NCI-H446 (cell line): ENCODE results near the gene PDGFRB.

Experiments used
- DNase-seq, 2 experiments: peaks; one replicate each; lab custom pipeline; 2025; lab: John Stamatoyannopoulos, UW

The PDGFRB gene

DNA sequence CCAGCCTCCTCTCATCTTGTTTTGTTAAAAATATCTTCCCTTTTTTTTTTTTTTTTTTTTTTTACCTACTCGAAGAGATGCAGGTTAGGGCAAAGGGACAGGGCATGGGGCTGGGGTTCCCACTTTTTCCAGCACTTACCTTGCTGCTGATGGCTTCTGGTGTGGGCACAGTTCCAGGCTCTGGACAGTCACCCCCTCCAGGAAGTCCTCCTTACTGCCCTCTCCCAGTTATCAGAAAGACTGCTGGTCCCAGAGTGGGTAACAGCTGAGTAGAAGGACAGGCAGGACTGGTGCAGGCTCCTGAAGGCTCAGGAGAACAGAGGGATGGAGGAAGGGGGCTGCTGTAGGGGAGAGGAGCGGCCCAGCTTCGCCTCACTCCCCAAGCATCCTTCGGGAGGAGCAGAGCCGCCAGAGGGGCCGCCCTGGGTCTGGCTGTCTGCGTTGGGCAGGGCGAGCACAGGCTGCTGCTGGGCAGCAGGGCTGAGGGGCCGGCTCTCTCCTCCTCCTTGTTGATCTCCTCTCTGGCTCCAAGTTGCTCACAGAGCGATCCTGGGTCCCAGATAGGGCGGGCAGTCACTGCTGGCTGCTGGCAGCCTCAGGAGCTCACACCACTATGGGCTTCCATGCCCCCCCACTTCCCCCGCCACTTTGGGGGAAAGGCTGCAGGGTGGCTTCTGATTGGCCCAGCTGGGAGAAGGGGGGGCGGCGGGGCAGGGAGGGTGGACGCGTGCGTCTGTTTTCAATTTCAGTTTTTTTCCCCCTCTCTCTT lies at the start of gene PDGFRB:
Gene PDGFRB, minus strand, starts transcription at position 588 of the 769 bp plus-strand sequence. CDS start 18,798 bp downstream, outside the sequence.
- DNase-seq: no peak

DNA sequence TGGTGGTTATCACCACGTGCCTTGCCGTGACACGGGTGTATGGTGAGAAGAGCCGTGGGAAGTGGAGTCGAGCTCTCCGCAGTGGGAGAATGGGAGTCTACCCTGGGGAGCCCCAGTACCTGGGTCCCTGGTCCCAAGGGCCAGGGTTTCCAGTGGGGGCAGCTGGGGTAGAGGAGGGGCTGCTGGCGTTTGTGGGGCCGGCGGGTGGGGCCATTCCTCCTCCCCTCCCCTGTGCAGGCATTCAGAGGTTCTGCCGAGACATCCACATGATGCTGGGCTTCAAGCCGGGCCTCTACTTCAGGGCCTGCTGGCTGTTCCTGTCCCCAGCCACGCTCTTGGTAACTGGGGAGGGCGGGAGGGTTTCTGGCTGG lies 48.9 kb upstream of the PDGFRB start:
- no peak for DNase-seq

DNA sequence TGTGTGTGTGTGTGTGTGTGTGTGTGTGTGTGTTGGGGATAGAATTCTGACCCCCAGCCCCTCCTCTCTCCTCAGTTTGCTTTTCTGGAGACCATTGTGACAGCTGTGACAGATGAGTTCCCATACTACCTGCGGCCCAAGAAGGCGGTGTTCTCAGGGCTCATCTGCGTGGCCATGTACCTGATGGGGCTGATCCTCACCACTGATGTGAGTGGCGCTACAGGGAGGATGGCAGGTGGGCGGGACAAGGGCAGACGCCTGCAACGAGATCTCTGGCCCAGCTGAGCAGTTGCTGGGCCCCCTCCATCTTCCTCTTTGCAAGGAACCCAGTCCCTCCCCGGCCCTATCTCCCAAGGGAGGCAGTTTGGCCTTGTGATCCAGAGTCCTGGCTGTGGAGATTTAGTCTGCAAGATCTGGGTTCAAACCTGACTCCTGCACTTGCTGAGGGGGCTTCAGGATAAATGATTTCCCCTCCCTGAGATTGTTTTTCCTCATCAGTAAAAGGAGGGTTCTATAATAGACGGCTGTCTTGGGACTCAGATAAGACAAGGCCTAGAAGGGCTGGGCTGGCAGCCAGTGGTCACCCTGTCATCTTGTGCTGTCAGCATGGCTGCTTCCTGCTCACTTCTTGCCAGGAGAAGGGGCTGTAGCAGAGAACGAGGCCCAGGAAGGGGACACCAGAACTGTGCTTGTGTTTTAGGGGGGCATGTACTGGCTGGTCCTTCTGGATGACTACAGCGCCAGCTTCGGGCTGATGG lies 48.4 kb upstream of the PDGFRB start:
- no peak for DNase-seq

DNA sequence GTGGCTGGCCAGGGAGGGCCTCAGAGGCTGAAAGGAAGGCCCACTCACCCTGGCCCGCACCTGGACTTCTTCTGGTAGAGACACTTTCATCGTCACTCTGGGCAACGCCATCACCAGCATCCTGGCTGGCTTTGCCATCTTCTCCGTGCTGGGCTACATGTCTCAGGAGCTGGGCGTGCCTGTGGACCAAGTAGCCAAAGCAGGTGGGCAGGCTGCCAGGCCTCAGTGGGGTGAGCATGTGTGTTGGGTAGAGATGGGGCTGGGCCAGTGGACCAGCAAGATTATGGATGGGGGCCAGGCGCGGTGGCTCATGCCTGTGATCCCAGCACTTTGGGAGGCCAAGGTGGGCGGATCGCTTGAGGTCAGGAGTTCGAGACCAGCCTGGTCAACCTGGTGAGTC lies 46.9 kb upstream of the PDGFRB start:
- DNase-seq: no peak

DNA sequence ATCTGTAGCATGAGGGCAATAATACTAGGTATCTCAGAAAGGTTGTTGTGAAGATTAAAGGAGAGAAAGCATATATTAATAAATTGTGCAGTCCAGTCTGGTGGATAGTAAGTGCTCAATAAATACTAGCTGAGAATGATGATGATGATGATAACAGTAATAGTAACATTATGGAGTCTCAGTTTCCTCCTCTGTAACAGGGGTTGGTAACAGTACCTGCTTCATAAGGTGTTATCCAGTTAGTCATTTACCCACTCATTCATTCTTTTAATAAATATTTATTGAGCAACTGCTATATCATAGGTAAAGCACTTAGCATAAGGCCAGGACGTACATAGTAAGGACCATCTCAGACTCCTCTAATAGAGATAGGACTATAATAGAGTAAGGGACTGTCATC lies 41.8 kb upstream of the PDGFRB start:
- DNase-seq: no peak

DNA sequence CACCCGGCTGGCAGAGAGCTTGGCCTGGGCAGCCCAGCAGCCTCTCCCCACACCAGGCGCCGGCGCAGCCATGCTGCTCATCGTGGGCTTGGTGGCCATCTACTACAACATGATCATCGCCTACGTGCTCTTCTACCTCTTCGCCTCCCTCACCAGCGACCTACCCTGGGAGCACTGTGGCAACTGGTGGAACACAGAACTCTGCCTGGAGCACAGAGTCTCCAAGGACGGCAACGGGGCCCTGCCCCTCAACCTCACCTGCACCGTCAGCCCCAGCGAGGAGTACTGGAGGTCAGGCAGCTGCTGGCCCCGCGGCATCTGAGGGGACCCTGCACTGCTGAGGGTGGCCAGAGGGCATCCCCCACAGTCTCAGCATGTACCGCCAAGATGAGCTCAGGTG lies 41.3 kb upstream of the PDGFRB start:
- DNase-seq: no peak

DNA sequence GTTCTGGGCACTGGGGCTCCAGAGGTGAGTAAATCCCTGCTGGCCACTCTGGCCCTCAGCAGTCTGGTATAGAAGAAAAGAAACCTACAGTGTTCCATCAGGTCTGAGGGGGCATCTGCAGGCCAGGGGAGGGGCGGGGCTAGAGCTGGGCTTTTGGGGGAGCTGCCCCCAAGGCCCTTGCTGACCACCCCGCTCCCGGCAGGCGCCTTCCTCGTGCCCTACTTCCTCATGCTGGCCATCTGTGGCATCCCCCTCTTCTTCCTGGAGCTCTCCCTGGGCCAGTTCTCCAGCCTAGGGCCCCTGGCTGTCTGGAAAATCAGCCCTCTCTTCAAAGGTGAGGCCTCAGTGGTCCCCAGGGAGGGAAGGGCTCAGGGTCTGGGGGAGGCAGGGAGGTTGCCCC lies 40.9 kb upstream of the PDGFRB start:
- no peak for DNase-seq

DNA sequence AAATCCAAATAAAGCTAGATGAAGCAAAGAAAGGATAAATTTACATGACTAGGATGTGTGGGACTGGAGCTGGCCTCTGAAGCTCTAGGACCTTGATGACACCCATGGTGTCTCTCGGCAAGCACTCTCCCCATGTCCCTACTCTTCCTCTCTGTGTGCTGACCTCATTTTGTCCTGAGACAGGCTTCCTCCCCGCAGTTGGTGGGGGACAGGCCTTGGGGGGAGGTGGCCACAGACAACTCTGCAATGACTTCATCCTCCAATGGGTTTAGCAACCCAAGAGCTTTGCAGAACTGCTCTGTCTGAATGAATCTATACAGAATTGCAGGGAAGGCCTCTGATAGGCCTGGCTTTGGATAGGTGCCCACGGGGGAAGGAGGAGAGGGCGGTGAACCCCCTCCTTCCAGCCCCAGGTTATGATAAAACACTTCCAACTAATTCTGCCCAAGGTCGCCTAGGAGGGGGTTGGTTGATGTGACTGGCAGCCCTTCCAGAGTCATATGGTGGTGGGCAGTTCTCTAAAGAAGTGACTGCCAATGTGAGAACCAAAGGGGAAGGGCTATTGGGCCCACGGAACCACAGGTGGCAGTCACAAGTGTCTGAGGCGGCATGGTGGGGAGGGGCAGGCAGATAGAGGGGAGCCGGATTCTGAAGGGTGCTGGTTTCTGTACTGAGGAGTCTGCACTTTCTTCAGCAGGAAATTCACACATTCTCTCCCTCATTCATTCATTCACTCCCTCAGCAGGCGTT lies 40.3 kb upstream of the PDGFRB start:
- no peak for DNase-seq

DNA sequence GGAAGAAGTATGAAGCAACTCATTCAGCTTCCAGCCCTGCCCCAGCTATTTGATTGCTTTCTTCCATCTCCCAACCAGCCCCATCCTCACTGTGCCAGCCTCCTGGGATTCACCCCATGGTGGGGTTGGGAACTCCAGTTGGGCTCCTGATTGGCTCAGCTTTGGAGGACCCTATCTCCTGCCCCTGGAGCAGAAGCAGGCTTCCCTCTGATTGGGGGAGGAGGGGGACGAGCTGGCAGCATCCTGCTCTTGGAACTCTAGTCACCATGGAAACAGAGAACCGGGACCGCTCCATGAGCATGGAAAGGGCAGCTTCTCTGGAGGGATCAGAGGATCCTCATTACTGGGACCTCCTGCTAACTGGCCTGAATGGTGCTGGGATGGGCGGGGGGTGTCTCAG lies 36.8 kb upstream of the PDGFRB start:
- no peak for DNase-seq

DNA sequence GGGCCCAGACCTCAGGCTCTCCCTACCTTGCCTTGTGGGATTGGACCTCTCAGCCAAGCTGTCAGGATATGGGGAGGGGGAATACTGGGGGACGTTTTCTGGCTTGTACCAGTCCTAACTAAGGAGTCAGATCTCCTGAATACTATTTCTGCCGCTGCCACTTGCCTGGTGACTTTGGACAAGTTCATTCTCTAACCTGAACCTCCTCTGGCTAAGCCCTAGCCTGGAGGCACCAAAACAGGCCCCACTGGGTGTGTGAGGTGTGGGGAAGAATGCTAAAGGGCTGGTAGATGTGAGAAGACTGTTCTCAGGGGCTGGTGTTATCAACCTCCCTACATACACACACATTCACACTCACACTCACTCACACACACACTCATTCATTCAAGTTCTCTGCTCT lies 35.3 kb upstream of the PDGFRB start:
- no peak for DNase-seq

DNA sequence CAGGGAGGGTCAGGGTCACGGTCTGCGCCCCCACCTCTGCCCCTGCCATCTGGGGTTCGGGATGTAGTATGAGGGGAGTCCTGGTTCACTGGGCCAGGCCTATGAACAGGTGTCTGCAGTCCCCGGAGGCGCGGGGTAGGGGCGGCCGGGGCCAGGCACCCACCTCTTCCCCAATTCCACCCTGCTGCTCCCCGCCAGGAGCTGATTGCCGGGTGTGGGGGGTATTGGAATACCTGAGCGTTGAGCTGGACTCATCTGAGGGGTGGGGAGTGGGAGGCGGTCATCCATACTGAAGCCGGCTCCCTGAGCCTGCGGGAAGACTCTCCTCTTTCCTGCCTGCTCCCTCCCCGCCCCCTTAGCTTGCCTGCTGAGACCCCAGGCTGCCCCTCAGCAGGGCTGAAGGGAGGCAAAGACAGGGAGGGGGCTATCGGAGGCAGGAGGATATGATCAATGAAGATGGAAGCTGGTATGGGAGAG lies 34.9 kb upstream of the PDGFRB start:
- DNase-seq: no peak

DNA sequence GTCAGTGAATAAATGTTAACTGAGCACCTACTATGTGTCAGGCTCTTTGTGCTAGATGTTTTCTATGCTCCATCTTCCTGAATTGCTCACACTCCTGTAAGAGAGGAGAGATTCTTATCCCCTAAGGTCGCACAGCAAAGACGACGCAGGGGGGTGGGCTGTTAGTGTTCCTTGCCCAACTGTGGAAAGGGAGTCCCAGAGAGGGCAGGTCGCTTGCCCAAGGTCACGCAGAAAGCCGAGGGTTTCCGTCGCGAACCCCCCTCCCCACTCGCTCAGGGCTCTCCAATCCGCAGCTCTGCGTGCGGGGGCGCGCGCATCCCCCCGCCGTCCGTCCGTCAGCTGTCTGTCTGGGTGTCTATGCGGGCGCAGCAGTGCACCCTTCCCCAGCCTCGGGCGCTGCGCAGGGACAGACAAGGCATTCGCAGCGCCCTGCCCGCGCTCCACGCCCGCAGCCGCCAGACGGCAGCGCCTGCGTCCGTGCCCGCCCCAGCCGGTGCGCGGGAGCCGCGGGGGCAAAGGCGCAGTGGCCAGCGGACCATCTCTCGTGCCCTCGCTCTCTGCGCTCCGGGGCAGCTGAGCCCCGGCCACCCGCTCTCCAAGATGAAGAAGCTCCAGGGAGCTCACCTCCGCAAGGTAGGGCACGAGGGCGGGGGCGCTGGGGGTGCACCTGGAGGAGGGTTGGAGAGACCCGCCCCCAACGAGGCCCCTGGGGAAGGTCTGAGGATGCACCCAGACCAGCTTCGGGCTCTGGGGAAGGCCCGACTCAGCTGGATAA lies 34.3 kb upstream of the PDGFRB start, which contains the start of gene SLC6A7:
Gene SLC6A7, plus strand, starts transcription at position 335 of the 775 bp plus-strand sequence. Its CDS starts 266 bp downstream, at position 601.
- no peak for DNase-seq

DNA sequence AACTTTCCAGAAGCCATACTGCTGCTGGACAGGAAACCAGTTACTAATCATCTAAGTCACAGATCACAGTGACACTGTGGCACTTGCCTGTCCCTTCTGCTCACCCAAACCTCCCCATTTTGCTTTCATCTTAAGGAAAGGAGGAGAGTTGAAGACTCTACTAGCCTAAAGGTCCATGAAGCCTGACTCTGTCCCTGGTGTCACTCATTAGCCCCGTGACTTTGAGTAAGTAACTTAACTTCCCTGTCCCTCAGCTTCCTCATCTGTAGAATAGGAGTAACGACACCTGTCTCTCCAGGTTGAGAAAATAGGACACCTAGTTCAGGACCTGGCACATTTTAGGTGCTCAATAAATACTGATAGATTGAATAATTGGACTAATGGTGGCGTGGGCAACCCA lies 33.7 kb upstream of the PDGFRB start:
- no peak for DNase-seq

DNA sequence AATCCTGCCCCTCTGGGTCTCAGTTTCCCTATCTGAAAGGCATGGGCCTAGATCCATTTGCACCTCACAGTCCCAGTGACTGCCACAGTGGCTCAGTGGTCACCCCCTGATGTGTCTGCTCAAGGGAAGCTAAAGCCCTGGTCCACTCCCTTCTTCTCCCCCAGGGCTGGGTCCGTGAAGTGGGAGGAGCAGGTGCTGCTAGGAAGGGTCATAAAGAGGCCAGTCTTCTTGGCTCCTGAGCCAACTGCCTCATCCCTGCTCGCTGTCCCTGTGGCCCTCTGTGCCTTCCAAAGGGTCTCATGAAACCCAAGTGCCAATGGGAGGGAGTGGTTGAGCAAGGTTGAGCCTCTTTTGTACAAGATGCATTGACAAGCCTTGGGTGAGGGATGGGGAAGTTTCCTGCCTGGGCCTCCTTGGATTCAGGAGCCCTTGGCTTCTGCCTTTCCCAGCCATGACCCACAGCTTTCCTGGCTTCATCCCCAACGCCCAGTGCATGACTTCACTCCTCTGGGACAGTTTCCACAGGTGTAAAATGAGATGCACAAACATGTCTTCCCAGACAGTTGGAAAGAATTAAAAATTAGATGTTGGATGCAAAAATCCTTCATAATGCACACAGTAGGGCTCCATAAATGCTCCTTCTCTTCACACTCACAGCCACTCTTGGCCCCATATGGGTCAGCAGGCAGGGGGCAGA lies 32.6 kb upstream of the PDGFRB start:
- DNase-seq: no peak

DNA sequence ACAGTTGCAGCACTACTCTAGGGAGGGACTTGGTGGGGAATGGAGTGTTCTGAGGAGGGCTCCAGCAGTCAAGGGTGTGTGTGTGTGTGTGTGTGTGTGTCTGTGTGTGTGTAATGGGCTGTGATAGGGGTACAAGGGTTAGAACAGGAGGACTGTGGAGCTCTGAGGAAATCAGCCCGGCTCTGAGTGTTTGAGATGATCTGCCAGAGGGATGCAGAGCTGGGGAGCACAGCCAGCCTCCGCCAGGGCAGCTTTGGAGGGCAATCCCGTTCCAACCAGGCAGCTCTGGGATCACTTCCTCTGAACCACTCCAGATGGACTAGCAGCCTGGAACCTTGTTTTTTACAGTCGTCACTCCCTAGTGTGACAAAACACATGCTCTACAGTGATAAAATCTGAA lies 31.3 kb upstream of the PDGFRB start:
- DNase-seq: no peak

DNA sequence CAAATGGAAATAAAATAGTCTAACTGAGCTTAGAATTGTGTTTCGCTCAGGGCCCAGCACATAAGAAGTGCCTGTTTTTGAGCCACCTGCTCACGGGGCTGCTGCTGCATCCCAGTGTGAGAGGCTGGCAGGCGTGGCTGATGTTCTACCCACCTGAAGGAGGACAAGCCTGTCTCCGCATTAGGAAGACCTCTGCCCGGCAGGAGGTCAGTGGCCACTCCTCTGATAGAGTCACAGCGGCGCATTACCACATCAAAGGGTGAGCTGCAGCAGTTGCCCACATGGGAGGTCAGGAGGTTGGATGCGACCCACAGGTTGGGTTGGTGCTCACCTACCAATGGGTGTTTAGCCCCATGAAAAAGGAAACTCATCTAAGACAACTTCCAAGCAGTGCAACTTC lies 30.5 kb upstream of the PDGFRB start:
- no peak for DNase-seq

DNA sequence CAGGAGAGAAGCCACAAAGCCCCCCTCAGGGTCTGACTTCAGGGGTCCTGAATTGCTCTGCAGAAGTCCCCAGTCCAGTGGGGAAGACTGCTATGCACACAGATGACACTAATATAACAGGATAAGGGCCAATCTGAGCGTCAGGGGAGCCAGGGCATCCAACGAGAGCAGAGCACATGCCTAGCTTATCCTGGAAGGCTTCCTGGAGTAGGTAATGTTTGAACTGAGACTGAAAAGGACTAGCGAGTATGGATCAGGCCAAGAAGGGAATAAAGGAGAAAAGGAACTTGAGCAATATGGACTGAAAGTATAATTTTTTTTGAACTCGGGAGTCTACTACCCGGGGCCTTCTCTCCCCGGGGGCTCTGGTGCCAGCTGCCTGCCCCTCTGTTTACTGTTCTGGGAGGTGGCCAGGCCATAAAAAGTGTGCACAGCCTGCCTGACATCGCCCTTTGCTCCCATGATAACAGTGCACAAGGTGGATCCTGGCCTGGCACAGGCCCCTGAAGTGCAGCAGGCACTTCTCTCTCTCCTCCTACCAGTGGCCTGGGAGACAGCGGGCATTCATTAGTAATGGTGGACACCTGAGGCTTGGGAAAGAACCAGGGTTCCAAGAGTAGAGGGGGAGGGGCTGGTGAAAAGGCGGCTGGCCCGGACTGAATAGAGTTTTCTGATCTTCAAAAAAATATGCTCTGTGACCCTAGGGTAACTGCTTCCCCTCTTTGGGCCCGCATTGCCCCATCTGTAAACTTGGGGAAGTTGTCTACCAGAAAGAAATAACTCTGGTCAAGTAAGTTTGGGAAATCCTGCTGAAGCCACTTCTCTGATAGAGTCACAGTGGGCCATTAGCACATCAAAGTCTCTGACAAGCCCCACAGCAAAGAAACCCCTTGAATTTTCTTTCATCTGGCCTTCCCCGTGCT lies 29.6 kb upstream of the PDGFRB start:
- no peak for DNase-seq

DNA sequence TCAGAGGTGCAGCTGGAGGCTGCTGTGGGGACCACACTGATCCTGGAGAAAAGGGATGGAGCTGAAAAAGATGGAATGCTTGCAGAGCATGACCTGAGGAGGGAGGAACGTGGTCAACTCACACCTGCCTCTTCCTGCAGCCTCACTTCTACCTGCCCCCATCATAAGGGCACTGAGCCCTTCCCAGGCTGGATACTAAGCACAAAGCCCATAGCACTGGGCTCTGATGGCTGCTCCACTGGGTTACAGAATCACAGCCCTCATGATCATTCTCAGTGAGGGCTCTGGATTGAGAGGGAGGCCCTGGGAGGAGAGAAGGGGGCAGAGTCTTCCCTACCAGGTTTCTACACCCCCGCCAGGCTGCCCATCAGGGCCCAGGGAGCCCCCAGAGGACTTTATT lies 28.4 kb upstream of the PDGFRB start:
- no peak for DNase-seq

DNA sequence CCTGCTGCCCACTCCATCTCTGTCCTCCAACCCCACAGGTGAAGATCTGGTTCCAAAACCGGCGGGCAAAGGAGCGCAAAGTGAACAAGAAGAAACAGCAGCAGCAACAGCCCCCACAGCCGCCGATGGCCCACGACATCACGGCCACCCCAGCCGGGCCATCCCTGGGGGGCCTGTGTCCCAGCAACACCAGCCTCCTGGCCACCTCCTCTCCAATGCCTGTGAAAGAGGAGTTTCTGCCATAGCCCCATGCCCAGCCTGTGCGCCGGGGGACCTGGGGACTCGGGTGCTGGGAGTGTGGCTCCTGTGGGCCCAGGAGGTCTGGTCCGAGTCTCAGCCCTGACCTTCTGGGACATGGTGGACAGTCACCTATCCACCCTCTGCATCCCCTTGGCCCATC lies 27.8 kb upstream of the PDGFRB start:
- DNase-seq: no peak

DNA sequence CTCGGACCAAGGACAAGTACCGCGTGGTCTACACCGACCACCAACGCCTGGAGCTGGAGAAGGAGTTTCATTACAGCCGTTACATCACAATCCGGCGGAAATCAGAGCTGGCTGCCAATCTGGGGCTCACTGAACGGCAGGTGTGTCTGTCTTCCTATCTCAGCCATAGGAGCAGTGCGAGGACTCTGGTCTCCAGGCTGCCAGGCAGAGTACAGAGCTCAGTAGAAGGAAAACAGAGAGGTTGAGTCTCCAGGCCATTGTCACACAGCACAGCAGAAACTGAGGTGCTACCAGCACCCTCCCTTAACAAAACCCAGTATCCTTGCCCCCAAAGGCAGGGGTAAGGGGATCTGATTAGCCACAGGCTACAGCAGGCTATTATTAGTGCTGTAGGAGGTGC lies 27.1 kb upstream of the PDGFRB start:
- no peak for DNase-seq
